Ishikawa (cell line): ENCODE measurements around the gene E4F1.

Experiments
- CEBPB ChIP-seq: IDR thresholded peaks from 2 replicates; pipeline ENCODE4 v1.6.1; 2012
- CREB1 ChIP-seq: IDR thresholded peaks from 2 replicates; pipeline ENCODE4 v1.6.1; 2012; ENCODE audit warnings: low read depth
- EGR1 ChIP-seq: IDR thresholded peaks from 2 replicates; pipeline ENCODE4 v1.6.1; 2012
- EP300 ChIP-seq: IDR thresholded peaks from 2 replicates; pipeline ENCODE4 v1.6.1; 2012; ENCODE audit warnings: borderline replicate concordance
- FOXM1 ChIP-seq: IDR thresholded peaks from 2 replicates; pipeline ENCODE4 v1.6.1; 2012; ENCODE audit warnings: low read depth, borderline replicate concordance
- NFIC ChIP-seq: IDR thresholded peaks from 2 replicates; pipeline ENCODE4 v1.6.1; 2012
- RAD21 ChIP-seq: IDR thresholded peaks from 2 replicates; pipeline ENCODE4 v1.6.1; 2012; ENCODE audit warnings: low read depth
- TAF1 ChIP-seq: IDR thresholded peaks from 2 replicates; pipeline ENCODE4 v1.6.1; 2012; ENCODE audit warnings: low read depth, mild to moderate bottlenecking
- TCF12 ChIP-seq: IDR thresholded peaks from 2 replicates; pipeline ENCODE4 v1.6.1; 2012; ENCODE audit warnings: low read depth
- TEAD4 ChIP-seq: IDR thresholded peaks from 2 replicates; pipeline ENCODE4 v1.6.1; 2012
- YY1 ChIP-seq: IDR thresholded peaks from 2 replicates; pipeline ENCODE4 v1.6.1; 2012; ENCODE audit warnings: low read depth
- ZBTB7A ChIP-seq: IDR thresholded peaks from 2 replicates; pipeline ENCODE4 v1.6.1; 2012; ENCODE audit warnings: low read depth
- TF ChIP-seq, protein P1 (sequence below): IDR thresholded peaks from 2 replicates; pipeline ENCODE4 v1.6.1; 2012; ENCODE audit warnings: low read depth, mild to moderate bottlenecking
- TF ChIP-seq, protein P2 (sequence below): IDR thresholded peaks from 2 replicates; pipeline ENCODE4 v1.6.1; 2012
- TF ChIP-seq, protein P3 (sequence below): IDR thresholded peaks from 2 replicates; pipeline ENCODE4 v1.6.1; 2012

E4F1 gene

DNA sequence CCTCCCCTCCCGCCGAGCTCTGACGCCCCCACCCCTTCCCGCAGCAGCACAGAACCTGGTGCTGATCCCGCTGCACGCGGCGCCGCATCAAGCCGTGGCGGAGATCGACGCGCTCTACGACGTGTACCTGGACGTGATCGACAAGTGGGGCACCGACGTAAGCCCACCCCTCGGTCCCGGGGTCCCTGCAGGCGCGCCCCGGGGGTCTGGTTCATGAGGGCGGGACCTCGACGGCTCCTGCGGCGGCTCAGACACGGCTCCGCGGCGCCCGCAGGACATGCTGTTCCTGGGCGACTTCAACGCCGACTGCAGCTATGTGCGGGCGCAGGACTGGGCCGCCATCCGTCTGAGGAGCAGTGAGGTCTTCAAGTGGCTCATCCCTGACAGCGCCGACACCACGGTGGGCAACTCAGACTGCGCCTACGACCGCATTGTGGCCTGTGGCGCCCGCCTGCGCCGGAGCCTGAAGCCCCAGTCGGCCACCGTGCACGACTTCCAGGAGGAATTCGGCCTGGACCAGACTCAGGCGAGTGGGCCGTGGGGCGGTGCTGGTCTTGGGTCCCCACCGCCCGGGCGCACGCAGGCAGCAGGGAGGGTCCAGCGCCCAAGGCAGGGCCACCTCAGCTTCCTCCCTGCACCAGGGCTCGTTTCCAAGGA lies 14.2 kb downstream of the E4F1 start:
- no peak for TF ChIP-seq ZBTB7A
- TF ChIP-seq, protein P1, sequence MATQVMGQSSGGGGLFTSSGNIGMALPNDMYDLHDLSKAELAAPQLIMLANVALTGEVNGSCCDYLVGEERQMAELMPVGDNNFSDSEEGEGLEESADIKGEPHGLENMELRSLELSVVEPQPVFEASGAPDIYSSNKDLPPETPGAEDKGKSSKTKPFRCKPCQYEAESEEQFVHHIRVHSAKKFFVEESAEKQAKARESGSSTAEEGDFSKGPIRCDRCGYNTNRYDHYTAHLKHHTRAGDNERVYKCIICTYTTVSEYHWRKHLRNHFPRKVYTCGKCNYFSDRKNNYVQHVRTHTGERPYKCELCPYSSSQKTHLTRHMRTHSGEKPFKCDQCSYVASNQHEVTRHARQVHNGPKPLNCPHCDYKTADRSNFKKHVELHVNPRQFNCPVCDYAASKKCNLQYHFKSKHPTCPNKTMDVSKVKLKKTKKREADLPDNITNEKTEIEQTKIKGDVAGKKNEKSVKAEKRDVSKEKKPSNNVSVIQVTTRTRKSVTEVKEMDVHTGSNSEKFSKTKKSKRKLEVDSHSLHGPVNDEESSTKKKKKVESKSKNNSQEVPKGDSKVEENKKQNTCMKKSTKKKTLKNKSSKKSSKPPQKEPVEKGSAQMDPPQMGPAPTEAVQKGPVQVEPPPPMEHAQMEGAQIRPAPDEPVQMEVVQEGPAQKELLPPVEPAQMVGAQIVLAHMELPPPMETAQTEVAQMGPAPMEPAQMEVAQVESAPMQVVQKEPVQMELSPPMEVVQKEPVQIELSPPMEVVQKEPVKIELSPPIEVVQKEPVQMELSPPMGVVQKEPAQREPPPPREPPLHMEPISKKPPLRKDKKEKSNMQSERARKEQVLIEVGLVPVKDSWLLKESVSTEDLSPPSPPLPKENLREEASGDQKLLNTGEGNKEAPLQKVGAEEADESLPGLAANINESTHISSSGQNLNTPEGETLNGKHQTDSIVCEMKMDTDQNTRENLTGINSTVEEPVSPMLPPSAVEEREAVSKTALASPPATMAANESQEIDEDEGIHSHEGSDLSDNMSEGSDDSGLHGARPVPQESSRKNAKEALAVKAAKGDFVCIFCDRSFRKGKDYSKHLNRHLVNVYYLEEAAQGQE, result no peak
- TF ChIP-seq TAF1, result no peak
- no peak for TF ChIP-seq EGR1
- no peak for TF ChIP-seq TEAD4
- no peak for TF ChIP-seq CREB1
- no peak for TF ChIP-seq EP300
- no peak for TF ChIP-seq YY1
- TF ChIP-seq NFIC, result no peak
- TF ChIP-seq, protein P2, sequence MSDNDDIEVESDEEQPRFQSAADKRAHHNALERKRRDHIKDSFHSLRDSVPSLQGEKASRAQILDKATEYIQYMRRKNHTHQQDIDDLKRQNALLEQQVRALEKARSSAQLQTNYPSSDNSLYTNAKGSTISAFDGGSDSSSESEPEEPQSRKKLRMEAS, result no peak
- no peak for TF ChIP-seq CEBPB
- TF ChIP-seq RAD21, result no peak
- TF ChIP-seq FOXM1, result no peak
- TF ChIP-seq, protein P3, sequence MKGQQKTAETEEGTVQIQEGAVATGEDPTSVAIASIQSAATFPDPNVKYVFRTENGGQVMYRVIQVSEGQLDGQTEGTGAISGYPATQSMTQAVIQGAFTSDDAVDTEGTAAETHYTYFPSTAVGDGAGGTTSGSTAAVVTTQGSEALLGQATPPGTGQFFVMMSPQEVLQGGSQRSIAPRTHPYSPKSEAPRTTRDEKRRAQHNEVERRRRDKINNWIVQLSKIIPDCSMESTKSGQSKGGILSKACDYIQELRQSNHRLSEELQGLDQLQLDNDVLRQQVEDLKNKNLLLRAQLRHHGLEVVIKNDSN, result no peak
- no peak for TF ChIP-seq TCF12

DNA sequence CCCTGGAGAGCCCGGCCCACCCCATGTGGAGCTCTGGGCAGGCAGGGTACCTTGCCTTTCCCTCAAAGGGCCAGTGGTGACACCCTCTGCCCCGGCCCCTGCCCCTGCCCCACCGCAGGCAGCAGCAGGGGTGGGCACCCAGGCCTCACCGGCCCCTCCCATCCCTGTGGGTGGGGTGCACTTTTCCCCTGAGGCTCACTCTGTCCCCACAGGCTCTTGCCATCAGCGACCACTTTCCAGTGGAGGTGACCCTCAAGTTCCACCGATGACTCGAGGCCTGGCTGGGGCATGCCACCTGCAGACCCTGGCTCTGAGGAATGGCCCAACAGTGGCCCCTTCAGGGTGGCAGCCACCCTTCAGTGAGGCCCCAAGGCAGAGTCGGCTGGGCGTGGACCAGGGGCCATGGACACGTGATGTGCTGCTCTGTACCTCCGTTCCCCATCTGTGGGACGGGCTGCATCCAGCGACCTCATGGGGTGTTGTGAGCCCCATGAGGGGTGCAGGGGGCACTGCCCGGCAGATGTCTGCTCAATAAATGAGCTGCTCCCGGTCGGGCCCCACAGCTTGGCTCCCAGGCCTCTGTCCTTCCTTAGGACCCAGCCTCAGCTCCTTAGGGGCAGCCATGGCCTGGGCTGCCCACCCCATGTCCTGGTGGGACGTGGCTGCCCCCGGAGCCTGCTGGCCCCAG lies 14.9 kb downstream of the E4F1 start:
- no peak for TF ChIP-seq NFIC
- no peak for TF ChIP-seq TEAD4
- TF ChIP-seq, protein P3, result no peak

DNA sequence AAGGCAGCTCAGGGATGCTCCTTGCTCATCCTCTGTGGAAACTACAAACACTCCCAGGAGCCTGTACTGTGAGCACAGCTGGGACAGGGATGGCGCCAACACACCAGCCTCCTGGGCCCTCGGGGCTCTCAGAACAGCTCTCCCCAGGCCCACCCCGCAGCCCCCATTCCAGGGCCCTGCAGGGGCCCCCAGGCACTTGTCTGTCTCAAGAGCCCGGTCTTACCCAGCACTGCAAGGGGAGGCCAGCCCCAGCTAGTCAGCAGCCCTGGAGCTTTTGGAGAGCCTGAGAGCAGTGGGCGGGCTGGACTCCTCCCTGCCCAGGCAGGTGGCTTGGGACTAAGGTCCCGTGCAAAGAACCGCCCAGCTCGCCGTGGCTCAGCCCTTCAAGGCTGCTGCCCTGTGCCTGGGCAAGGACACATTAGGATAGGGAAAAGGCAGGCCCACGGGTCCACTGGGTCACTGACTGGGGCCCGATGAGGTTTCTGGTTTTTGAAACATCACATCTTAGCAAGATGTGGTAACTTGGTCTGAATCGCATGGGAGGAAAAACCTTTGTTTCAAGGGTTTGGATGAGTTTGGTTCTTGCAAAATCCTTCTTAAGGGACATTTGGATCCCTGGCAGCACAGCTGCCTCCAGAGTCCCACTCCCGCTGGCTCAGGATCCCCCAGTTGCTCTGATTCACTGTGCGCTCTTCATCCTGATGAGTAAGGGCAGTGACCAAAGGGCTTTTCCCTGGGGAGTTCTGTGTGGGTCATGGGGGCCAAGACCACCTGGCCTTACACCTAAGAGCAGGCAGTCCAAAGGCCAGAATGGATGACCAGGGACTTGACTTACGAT lies 15.7 kb downstream of the E4F1 start:
- TF ChIP-seq YY1 (no peak), NFIC (no peak), ZBTB7A (no peak), CREB1 (no peak), TCF12 (no peak), CEBPB (no peak), EP300 (no peak), FOXM1 (no peak), EGR1 (no peak), RAD21 (no peak), TEAD4 (no peak), TAF1 (no peak)
- TF ChIP-seq, protein P3, result no peak
- TF ChIP-seq, protein P1, result no peak
- TF ChIP-seq, protein P2, result no peak

DNA sequence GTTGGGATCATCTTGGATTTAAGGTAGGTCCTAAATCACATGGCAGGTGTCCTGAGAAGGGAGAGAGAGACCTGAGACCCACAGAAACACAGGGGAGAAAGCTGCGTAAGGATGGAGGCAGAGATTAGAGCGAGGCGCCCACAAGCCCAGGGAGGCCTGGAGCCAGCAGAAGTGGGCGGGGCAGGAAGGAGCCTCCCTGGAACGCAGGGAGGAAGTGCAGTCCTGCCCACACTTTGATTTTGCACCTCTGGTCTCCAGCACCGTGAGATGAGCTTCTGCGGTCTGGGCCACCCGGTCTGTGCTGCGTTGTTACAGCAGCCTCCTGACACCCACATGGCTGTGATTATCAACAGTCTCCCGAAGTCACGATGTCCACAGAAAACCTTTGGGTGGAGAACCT lies 19.2 kb downstream of the E4F1 start:
- no peak for TF ChIP-seq TCF12
- no peak for TF ChIP-seq EP300
- TF ChIP-seq, protein P2, result no peak
- TF ChIP-seq, protein P3, result no peak
- TF ChIP-seq RAD21, result no peak
- TF ChIP-seq TAF1, result no peak
- no peak for TF ChIP-seq NFIC
- no peak for TF ChIP-seq TEAD4
- TF ChIP-seq YY1, result no peak
- no peak for TF ChIP-seq EGR1
- no peak for TF ChIP-seq FOXM1
- TF ChIP-seq CREB1, result no peak
